ENCODE results near the gene TMEM269.

The TMEM269 gene

GRCh38 chr1:42848823-42849537 is 64.2 kb downstream of the TMEM269 start:
- DNase-seq (ENCODE audit: low spot score), result no peak
- no peak for TF ChIP-seq CTCF (IDR thresholded peaks at IDR 0.05; ENCODE audit: borderline replicate concordance, control extremely low read depth, extremely low read depth, insufficient read depth, missing control alignments)
- in situ Hi-C loops (cut with MboI; ENCODE audit: low sequenced_read_pairs, unreplicated experiment), result no loop called here

GRCh38 chr1:42849944-42850343 is 65.2 kb downstream of the TMEM269 start:
- no peak for TF ChIP-seq CTCF (IDR thresholded peaks at IDR 0.05; ENCODE audit: borderline replicate concordance, control extremely low read depth, extremely low read depth, insufficient read depth, missing control alignments)
- DNase-seq (ENCODE audit: low spot score), result no peak
- in situ Hi-C loops (cut with MboI; ENCODE audit: low sequenced_read_pairs, unreplicated experiment), result no loop called here

Data from GM13976 (cell line).